Femur (tissue), 1 donor: ENCODE results near the gene OPN3.
"Not testable (repeated sequence)": the region's sequence is repeated elsewhere in the genome, so short reads cannot be mapped to it uniquely, and the experiment has no call there.

Experiments used
- DNase-seq: peaks from one replicate; pipeline ENCODE4 v3.0.0-alpha.2; 2017

Gene OPN3

GRCh38 chr1:241640149-241640866 lies at the start of gene OPN3, which contains the start of gene CHML:
OPN3 (minus strand) TSS chr1:241640369; CDS start chr1:241640254, 115 bp downstream.
CHML (minus strand) TSS chr1:241640369; CDS start chr1:241635766, 4,603 bp downstream.
- DNase-seq: peak; percentile 96

GRCh38 chr1:241688940-241689368 lies 48.8 kb upstream of the OPN3 start:
- DNase-seq: no peak

GRCh38 chr1:241684108-241684507 lies 43.9 kb upstream of the OPN3 start:
- DNase-seq: no peak

- no peak for DNase-seq
Observed at GRCh38 chr1:241682921-241683320, 42.8 kb upstream of the OPN3 start.

- DNase-seq: not testable (repeated sequence)
Observed at GRCh38 chr1:241681861-241682448, 41.8 kb upstream of the OPN3 start.

GRCh38 chr1:241679961-241680360 lies 39.8 kb upstream of the OPN3 start:
- DNase-seq: no peak

- no peak for DNase-seq
Observed at GRCh38 chr1:241679404-241679803, 39.2 kb upstream of the OPN3 start.

GRCh38 chr1:241678536-241678935 lies 38.4 kb upstream of the OPN3 start:
- DNase-seq: no peak

- DNase-seq: no peak
Observed at GRCh38 chr1:241677201-241677600, 37.0 kb upstream of the OPN3 start.

- DNase-seq: no peak
Observed at GRCh38 chr1:241675983-241676382, 35.8 kb upstream of the OPN3 start.

- no peak for DNase-seq
Observed at GRCh38 chr1:241674805-241675384, 34.7 kb upstream of the OPN3 start.

- no peak for DNase-seq
Observed at GRCh38 chr1:241672301-241672700, 32.1 kb upstream of the OPN3 start.

- DNase-seq: no peak
Observed at GRCh38 chr1:241666419-241666818, 26.2 kb upstream of the OPN3 start.

- no peak for DNase-seq
Observed at GRCh38 chr1:241660424-241660972, 20.3 kb upstream of the OPN3 start.

- DNase-seq: not testable (repeated sequence)
Observed at GRCh38 chr1:241659016-241659415, 18.8 kb upstream of the OPN3 start.

GRCh38 chr1:241658081-241658793 lies 18.1 kb upstream of the OPN3 start:
- no peak for DNase-seq

- no peak for DNase-seq
Observed at GRCh38 chr1:241654641-241655040, 14.5 kb upstream of the OPN3 start.

- DNase-seq: no peak
Observed at GRCh38 chr1:241654019-241654418, 13.8 kb upstream of the OPN3 start.

- no peak for DNase-seq
Observed at GRCh38 chr1:241652012-241652411, 11.8 kb upstream of the OPN3 start, which contains the start of gene WDR64. WDR64 (plus strand) TSS chr1:241652281; CDS start chr1:241652485, 204 bp downstream.

GRCh38 chr1:241648159-241648558 lies 8.0 kb upstream of the OPN3 start:
- DNase-seq: no peak

- no peak for DNase-seq
Observed at GRCh38 chr1:241647658-241648057, 7.5 kb upstream of the OPN3 start.

- DNase-seq: no peak
Observed at GRCh38 chr1:241646201-241646600, 6.0 kb upstream of the OPN3 start.

- DNase-seq: no peak
Observed at GRCh38 chr1:241645199-241645598, 5.0 kb upstream of the OPN3 start.
